BE2C (cell line): ENCODE results near the gene NELL1.

Experiments
- DNase-seq: peaks from one replicate; pipeline ENCODE4 v3.0.0-alpha.2; 2020
- H3K27me3 ChIP-seq: fragments of 250-450 bp; sonication (Bioruptor Pico); 2 replicates; pipeline ENCODE4 v1.5.1; 2020; ENCODE audit warnings: mild to moderate bottlenecking
- H3K36me3 ChIP-seq: fragments of 250-450 bp; sonication (Bioruptor Pico); 2 replicates; pipeline ENCODE4 v1.5.1; 2020; ENCODE audit warnings: mild to moderate bottlenecking
- H3K4me1 ChIP-seq: fragments of 250-450 bp; sonication (Bioruptor Pico); 2 replicates; pipeline ENCODE4 v1.5.1; 2020
- H3K4me3 ChIP-seq: 2 replicates; pipeline ENCODE4 v1.5.1; 2011; ENCODE audit warnings: low read depth, low read length
- H3K9me3 ChIP-seq: fragments of 250-450 bp; sonication (Bioruptor Pico); 2 replicates; pipeline ENCODE4 v1.5.1; 2020
- CTCF ChIP-seq: IDR thresholded peaks from 2 replicates; pipeline ENCODE4 v1.5.1; 2012; ENCODE audit warnings: mild to moderate bottlenecking, low read depth, low read length

NELL1 gene

GRCh38 chr11:21410513-21410912 is 741.1 kb downstream of the NELL1 start:
- Histone ChIP-seq H3K4me1 (no peaks in the 10 kb centered on the region), H3K27me3 (no peaks in the 10 kb centered on the region), H3K4me3 (no peak overlapping the region), H3K36me3 (no peaks in the 10 kb centered on the region), H3K9me3 (no peaks in the 10 kb centered on the region)
- TF ChIP-seq CTCF: no peak
- no peak for DNase-seq

- no peaks in the 10 kb centered on the region for H3K9me3 ChIP-seq
- no peak for TF ChIP-seq CTCF
- no peak overlapping the region for H3K4me3 ChIP-seq
- DNase-seq: no peak
- no peaks in the 10 kb centered on the region for H3K27me3 ChIP-seq
- H3K36me3 ChIP-seq: no peaks in the 10 kb centered on the region
- no peaks in the 10 kb centered on the region for H3K4me1 ChIP-seq
Observed at GRCh38 chr11:21411104-21411503, 741.7 kb downstream of the NELL1 start.

GRCh38 chr11:21411597-21411996 is 742.2 kb downstream of the NELL1 start:
- no peak for DNase-seq
- no peak overlapping the region for H3K4me3 ChIP-seq
- H3K4me1 ChIP-seq: no peaks in the 10 kb centered on the region
- no peaks in the 10 kb centered on the region for H3K9me3 ChIP-seq
- TF ChIP-seq CTCF: no peak
- H3K36me3 ChIP-seq: no peaks in the 10 kb centered on the region
- no peaks in the 10 kb centered on the region for H3K27me3 ChIP-seq

- no peak for TF ChIP-seq CTCF
- H3K36me3 ChIP-seq: no peaks in the 10 kb centered on the region
- H3K27me3 ChIP-seq: no peaks in the 10 kb centered on the region
- no peaks in the 10 kb centered on the region for H3K4me1 ChIP-seq
- DNase-seq: no peak
- no peaks in the 10 kb centered on the region for H3K9me3 ChIP-seq
- no peak overlapping the region for H3K4me3 ChIP-seq
Observed at GRCh38 chr11:21412652-21413383, 743.4 kb downstream of the NELL1 start.

GRCh38 chr11:21414953-21415352 is 745.6 kb downstream of the NELL1 start:
- no peak for DNase-seq
- no peak overlapping the region for H3K4me3 ChIP-seq
- H3K27me3 ChIP-seq: no peaks in the 10 kb centered on the region
- TF ChIP-seq CTCF: no peak
- no peaks in the 10 kb centered on the region for H3K4me1 ChIP-seq
- H3K36me3 ChIP-seq: no peaks in the 10 kb centered on the region
- H3K9me3 ChIP-seq: no peaks in the 10 kb centered on the region

- DNase-seq: no peak
- no peak for TF ChIP-seq CTCF
- Histone ChIP-seq H3K27me3 (no peaks in the 10 kb centered on the region), H3K36me3 (no peaks in the 10 kb centered on the region), H3K4me1 (no peaks in the 10 kb centered on the region), H3K4me3 (no peak overlapping the region), H3K9me3 (no peaks in the 10 kb centered on the region)
Observed at GRCh38 chr11:21415606-21416005, 746.2 kb downstream of the NELL1 start.
